Stimulated activated CD4-positive, alpha-beta T cell treated with anti-CD3 and anti-CD28 coated beads, Interleukin-4, amount 100 ng/mL, for 24 hours (primary cell): ENCODE results near the gene GOLGA6B.
"Not testable (repeated sequence)": the region's sequence is repeated elsewhere in the genome, so short reads cannot be mapped to it uniquely, and the experiment has no call there.

Source experiments
- DNase-seq: peaks from one replicate; pipeline ENCODE4 v3.0.0-alpha.2; 2020

Gene GOLGA6B

DNA sequence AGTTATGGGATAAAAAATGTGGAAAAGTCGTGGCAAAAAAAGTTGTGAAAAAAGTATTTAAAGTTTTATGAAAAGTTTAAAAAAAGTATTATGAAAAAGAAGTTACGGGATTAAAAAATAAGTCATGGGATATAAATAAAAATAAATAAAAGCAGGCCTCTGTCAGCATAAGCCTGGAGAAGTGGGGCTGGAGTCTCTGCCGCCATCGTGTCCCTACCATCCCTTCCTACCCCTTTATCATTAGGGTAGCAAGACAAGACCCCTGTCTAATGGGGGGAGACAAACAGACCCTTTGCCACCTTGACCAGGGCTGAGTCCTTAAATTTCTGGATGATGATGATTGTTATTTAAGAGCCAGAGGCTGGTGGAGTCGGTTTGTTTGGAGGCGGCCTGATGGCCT lies 15.3 kb downstream of the GOLGA6B start:
- DNase-seq: not testable (repeated sequence)

DNA sequence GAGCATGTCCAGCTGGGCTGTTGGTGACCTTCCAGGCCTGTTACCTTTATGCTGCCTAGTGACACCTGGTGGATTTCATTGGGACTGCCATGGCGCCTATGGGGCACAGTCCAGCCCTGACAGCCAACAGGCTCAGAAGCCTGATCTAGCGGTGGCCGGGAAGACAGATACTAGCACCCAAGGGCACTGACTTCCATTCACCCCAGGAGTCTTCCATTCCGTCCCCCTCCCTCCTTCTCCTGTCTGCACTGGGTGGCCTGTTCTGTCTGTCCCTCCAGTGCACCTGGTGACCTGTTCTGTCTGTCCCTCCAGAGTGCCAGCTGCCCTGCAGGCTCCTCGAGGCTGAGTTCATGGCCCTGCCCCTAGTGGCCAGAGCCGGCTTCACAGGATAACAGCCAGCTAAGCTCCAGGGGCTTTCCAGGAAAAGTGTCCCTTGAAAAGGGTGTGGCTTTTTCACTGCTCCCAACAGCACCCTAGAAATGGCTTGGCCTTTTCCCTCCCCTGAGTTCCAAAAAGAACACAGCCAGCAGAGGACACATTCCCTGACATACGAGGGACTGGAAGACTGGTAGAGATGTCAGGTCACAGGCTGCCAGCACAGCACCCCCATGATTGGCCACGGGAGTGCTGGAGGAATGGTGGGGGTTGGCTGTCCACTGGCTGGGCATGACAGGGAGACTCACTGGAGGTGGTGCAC lies 16.3 kb downstream of the GOLGA6B start:
- peak; percentile 75 for DNase-seq

DNA sequence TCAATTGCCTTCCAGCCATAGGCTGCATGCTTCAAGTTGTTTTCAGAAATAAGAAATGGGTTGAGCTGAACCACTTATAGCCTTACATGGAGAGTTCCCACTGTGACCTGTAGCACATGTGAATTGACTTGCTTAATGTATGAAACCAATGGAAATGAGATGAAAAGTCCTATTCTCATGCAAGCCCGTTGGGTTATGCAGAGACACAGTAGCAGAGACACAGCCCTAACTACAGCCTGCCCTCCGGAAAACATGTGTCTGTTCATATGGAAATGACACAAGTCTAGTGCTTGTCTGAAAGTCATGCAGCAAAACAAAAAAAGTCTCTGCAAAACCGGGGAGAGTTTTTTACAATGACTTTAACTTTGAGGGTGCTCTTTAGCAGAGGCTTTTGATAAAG lies 17.0 kb downstream of the GOLGA6B start:
- no peak for DNase-seq

DNA sequence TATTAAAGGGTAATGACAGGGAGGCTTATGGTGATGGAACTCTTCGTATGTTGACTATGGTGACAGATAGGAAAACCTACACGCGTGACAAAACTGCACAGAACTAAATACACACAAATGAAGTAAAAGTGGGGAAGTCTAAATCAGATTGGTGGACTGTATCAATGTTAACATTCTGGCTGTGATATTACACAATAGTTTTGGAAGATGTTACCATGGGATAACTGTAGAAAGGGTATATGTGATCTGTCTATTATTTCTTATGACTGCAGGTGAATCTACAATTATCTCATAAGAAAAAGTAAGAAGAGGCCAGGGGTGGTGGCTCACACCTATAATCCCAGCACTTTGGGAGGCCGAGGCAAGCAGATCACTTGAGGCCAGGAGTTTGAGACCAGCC lies 22.3 kb downstream of the GOLGA6B start:
- DNase-seq: no peak

DNA sequence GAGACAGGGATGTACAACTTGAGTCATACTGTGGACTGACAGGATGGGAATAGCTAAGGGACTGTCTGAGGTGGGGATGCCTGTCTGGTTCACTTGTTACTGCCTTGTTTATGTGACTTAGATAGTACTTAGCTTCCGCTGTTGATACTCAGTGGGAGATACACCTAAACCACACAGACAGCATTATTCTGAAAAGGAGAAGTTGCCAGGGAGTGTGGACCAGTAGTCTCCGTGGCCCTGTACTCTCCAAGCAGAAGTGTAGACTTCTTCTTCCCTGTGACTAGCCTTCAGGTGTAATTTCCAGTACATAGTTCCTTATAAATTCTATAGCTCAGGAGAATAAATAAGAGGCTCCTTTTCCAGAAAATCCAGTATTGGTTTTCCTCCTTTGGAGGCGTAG lies 26.4 kb downstream of the GOLGA6B start:
- DNase-seq: no peak

DNA sequence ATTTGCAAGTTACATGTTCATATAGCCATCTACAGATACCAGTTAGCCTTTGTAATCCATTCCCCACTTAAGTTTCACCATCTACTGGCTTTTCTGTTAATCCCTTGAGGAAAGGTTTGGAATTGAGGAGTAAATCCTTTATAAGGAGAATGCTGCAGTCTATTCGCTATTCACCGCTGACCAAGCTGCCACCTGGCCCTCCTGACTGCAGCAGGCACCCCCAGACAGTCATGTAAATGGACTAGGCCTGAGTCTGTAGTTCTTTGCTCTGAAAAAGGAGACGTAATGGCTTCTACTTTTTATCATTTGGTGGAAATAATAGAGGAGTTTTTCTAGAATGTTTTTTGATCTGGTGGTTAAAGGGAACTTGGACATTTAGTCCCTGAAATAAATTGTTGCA lies 28.3 kb downstream of the GOLGA6B start:
- no peak for DNase-seq

DNA sequence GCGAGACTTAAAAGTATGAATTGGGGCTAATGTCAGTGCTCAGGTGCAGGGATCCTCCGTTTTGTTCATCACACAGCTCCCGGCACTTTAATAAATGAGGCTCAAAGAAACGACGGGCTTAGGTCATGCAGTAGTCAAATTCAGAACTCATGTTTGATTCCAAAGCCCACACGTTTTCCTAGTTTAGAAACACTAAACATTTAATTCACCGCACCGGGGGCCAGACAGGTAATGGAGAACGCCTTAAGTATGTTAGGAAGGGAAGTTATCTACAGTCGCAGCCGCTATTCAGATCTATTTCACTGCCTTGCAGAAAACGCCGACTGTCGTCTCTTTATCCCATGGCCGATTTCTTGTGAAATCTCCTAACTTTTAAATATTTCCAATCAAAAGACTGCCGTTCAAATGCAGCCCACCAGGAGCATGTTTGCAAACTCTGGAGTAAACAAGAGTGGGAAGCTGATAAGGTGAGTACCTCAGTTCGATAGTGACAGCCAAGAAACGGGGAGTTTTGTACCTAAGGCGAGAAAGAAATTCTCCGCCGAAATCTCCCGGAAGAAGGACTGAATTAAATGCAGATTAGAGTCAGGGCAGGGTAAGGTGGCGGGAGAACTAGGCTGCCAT lies 30.9 kb downstream of the GOLGA6B start:
- DNase-seq: peak; percentile 4

DNA sequence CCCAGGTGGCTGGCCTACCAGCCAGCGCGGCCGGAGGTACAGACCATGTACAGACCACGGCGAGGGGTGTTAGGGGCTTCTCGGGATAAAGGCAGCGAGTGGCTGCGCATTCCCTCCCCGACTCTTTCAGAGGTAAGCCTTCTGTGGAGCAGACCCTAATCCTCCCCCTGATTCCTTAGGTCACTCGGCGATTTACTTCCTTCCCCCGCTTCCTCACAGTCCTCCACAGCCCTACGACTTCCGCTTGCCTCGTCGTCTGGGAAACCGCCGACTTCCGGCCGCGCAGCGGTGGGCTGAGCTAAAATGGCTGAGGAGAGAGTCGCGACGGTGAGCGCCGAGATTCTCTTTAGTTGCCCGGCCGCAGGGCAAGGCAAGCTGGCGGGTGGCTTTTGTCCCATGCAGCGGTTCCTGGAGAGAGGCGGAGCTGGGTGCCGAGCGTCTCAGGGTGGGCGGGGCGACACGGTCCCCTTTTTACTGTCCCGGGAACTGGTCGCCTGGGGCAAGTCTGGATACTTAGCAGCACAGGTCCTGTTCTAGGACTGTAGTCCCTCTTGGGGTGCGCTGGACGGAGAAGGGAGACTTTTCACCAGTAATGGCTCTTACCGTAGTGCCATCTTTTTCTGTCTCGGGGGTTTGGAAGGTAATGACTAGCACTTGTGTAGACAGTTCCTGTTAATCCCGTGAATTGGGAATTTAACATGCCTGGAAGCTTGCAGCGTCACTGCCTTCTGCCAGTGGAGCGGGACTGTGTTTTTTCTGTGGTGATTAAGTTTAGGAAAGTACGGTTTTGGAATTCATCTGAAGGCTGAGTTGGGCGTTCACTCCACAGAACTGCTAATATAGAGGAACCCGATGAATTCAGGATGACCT lies 31.7 kb downstream of the GOLGA6B start, which contains the start of the genes BBS4 and HIGD2B:
Gene BBS4, plus strand, starts transcription at position 283 of the 870 bp plus-strand sequence. Its CDS starts 21 bp downstream, at position 304.
Gene HIGD2B, minus strand, starts transcription at position 258 of the 870 bp plus-strand sequence. CDS start 9,808 bp downstream, outside the sequence.
- peak; percentile 87 for DNase-seq

DNA sequence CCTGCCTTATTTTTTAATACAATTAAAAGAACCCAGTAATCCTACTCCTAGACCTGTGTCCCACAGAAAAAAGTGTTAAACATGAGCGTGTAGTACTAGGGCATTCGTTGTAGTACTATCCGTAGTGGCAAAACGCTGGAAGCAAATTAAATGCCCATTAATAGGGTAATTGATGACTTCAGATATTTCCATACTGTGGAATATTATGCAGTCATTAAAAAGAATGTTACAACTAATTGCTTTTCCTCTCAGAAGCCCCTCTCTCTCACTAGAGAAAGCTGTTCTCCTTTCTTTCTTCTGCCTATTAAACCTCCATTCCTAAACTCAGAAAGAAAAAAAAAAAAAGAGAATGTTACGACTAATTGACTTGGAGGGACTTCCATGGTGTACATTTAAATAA lies 34.2 kb downstream of the GOLGA6B start:
- DNase-seq: no peak

DNA sequence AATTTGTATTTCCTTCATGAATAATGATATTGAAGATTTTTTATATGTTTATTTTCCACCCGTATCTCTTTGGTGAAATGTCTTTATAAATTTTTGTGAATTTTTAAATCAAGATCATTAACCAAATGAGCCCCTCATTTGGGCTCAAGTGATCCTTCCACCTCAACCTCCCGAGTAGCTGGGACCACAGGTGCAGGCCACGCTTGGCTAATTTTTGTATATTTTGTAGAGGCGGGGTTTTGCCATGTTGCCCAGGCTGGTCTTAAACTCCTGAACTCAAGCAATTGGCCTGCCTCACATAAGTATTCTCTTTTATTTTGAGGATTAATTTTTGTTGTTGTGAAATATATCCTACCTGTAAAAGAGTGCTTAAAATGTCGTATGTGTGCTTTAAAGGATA lies 36.4 kb downstream of the GOLGA6B start:
- DNase-seq: no peak

DNA sequence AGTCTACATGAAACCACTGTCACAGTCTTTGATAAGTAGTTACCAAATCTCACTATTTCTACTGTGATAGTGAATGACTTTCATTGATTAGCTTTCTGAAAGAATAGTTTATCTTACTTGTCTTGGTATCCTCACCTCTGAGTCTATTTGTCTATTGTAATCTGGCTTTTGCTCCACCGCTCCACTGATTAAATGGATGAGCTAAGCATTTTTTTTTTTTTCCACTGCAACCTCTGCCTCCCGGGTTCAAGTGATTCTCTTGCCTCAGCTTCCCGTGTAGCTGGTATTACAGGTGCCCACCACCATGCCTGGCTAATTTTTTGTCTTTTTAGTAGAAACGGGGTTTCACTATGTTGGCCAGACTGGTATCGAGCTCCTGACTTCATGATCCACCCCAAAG lies 44.4 kb downstream of the GOLGA6B start:
- DNase-seq: no peak

DNA sequence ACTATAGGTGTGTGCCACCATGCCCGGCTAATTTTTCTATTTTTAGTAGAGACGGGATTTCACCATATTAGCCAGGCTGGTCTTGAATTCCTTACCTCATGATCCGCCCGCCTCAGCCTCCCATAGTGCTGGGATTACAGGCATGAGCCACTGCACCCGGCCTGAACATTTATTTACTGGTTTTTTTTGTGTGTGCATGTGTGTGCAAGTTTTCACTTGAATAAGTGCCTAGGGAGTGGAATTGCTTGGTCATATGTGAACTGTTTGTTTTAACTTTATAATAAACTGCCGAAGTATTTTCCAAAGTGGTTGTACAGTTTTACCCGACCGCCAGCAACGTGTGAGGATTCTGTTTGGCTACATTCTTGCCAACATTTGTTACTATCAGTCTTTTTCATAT lies 45.6 kb downstream of the GOLGA6B start:
- no peak for DNase-seq

DNA sequence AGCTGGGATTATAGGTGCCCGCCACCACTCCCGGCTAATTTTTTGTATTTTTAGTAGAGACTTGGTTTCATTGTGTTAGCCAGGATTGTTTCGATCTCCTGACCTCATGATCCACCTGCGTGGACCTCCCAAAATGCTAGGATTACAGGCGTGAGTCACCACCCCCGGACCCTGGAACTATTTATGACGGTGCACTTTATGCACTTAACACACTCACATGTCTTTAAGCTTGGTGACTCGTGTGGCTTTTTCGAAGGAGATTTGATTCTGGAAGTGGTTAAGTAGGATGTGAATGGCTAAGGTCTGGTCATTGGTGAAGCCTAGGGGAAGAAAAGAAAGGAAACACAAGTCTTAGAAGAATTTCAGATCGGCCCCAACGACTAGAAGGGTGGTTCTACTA lies 51.8 kb downstream of the GOLGA6B start:
- no peak for DNase-seq

DNA sequence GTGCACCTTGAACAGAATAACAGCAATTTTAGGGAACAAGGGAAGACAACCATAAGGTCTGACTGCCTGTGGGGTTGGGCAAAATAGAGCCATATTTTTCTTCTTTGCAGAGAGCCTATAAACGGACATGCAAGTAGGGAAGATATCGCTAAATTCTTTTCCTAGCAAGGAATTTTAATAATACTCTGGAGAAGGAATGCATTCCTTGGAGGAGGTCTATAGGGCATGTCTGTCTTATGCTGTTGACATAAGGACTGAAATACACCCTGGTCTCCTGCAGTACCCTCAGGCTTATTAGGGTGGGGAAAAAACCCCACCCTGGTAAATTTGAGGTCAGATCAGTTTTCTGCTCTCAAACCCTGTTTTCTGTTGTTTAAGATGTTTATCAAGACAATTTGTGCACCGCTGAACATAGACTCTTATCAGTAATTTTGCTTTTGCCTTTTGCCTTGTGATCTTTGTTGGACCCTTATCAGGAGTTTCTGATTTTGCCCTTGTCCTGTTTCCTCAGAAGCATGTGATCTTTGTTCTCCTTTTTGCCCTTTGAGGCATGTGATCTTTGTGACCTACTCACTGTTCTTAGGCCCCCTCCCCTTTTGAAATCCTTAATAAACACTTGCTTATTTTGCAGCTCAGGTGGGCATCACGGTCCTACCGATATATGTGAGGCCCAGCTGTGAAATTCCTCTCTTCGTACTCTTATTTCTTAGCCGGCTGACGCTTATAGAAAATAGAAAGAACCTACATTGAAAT lies 54.2 kb downstream of the GOLGA6B start:
- not testable (repeated sequence) for DNase-seq
